ENCODE results near the gene MGLL.
"Not testable (repeated sequence)": the region's sequence is repeated elsewhere in the genome, so short reads cannot be mapped to it uniquely, and the experiment has no call there.

The MGLL gene

DNA sequence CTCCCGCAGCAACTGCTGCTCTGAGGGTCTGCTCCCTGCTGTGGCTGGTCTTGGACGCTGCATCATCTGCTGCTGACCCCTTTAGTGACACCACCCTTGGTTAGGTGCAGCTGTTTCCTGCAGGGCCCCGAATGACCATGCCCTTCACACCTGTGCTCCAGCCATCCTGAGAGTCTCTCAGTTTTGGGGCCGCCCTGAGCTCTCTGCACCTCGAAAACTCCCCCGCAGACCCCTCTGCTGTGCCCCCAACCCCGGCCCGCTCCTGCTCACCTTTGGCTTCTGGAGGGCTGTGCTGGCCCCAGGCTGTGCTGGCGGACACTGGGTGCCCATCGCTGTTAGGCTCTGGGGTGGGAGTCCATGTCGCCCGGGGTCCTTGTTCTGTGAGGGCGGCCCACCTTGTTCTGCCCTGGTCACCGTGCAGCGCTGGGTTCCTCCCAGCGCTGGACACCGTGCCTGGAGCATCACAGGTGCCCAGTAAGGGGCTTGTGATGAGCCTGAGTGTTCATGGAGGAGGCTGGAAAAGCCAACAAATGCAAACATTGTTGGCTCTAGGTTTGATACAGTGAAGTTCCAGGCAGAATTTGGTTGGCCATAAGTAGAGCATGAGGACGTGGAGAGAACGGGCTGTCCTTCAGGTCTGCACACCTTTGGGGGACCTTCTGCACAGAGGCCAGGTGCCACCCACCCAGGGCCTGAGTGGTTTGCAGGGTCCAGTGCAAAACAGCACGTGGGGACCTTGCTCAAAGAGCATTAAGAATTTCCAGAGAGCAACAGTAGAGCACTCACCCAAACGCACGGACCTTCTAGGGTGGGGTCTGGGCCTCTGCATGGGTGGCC is 137.2 kb downstream of the MGLL start:
- no peak for DNase-seq

GRCh38 chr3:127682561-127682960 is 139.8 kb downstream of the MGLL start:
- DNase-seq: no peak

GRCh38 chr3:127682175-127682554 is 140.2 kb downstream of the MGLL start:
- not testable (repeated sequence) for DNase-seq

DNA sequence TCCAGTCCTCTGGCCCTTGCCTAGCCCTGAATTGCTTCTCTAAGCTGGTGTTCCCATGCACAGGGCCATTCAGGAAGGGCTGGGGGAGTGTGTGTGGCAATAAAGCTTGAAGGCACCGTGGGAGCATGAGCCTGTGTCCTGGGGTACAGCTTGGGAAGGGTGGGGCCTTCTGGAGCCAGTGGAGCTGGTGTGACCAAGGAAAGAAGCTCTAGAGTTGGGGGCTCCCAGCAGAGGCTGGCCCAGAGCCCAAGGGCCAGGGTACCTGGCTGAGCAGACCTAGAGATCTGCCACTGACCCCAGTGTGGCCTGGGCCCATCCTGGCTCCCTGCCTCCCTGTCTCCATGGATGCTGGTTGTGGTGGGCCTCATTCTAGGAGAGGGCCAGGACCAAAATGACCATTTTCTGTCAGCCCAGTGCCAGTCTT is 141.5 kb downstream of the MGLL start:
- DNase-seq: no peak

- DNase-seq: no peak
Observed at GRCh38 chr3:127680146-127680661, 142.1 kb downstream of the MGLL start.

DNA sequence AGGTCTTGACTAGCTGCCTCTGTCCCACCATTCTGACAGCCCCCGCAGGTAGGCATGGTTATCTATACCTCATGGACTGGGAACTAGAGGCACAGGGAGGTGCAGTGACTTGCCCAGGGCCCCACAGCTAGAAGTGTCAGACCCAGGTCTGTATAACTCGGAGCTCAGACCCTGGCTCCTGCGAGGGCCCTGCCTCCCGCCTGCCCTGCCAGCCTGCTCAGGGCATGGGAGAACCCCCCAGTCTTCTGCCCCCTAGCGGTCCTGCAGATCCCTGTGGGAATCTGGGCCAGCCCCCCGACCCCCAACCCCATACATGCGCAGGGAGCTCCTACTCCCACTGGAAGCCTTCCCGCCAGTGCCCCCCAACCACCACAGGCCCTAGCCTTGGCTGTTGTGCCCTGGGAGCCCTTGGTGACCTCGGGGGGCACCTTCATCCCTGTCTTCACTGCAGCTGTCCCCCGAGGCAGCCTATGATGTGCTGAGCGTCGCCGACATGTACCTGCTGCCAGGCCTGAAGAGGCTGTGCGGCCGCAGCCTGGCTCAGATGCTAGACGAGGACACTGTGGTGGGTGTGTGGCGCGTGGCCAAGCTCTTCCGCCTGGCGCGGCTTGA is 142.7 kb downstream of the MGLL start:
- DNase-seq: no peak

DNA sequence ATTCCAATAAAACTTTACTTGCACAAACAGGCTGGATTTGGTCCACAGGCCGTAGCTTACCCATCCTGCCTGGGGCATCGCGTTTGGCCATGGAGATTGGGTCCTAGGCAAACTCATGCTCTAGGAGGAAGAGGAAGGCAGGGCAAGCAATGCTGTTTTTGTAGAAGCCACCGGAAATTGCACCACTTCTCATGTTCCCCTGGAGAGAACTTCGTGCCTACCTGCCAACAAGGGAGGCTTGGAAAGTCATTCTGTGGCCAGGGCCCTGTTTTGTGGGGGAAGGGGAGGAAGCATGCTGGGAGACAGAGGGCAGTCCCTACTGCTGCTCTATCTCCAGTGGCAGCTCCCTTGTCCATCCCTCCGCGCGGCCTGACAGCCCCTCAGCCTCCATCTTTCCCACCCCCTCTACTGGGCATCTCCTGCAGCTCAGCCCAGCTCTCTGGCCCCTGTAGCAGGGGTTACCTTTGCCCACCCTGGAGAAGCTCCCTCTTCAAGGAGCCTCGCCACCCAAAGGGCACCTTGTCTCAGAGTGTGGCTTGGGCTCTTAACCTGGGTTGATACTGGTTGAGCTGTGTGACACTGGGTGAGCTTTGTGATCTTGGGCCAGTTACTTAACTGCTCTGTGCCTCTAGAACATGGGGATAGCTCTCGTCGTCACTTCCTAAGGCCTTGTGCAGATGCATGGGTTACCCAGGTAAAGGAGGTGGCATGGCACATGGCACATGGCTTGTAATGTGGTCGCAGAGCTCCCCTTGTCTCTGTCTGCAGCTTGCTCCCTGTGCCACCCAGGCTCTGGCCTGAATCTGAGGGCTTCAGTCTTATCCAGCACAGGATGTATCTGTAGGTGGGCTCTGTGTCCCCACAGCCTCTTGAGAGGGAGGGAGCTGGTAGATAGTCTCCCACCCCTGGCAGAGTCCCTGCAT is 143.4 kb downstream of the MGLL start:
- no peak for DNase-seq

DNA sequence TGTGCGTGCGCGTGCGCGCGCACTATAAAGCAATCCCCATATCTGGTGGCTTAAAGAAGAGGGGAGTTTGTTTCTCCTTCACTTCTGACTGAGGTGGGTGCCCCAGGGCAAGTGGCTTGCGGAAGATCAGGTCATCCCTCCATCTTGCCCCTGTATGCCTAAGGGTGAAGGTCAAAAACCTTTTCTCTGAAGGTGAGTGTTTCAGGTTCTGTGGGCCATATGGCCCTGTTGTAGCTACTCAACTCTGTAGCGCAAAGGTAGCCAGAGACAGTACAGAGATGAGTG is 144.1 kb downstream of the MGLL start:
- DNase-seq: no peak

GRCh38 chr3:127677541-127678314 is 144.6 kb downstream of the MGLL start:
- DNase-seq: no peak

GRCh38 chr3:127676921-127677351 is 145.4 kb downstream of the MGLL start:
- no peak for DNase-seq

- no peak for DNase-seq
Observed at GRCh38 chr3:127676456-127676855, 145.9 kb downstream of the MGLL start.

DNA sequence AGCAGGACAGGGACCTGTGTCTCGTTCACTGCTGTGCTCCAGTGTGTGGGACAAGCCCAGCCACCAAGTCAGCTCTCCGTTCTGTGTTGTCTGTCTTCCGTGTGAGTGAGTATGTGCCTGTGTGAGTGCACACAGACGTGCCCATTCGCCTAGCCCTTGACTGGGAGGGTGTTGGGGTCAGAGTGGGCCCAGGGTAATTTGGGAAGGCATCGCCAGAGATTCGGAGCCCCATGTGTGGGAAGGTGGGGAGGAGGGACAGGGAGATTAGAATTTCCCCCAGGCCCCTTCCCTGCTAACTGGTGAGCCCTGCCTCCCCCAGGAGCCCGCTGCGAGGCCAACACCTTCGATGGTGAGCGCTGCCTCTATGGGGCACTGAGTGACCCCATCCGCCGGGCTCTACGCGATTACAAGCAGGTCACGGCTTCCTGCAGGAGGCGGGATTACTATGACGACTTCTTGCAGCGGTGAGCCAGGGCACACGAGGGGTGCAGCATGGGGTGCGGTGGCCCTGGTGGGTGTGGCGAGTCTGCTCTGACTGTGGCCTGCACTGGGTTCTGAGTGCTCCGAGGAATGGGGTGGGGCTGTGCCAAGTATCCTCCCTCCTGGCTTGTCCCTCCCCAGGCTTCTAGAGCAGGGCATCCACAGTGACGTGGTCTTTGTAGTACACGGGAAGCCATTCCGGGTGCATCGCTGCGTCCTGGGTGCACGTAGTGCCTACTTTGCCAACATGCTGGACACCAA is 146.5 kb downstream of the MGLL start:
- no peak for DNase-seq

DNA sequence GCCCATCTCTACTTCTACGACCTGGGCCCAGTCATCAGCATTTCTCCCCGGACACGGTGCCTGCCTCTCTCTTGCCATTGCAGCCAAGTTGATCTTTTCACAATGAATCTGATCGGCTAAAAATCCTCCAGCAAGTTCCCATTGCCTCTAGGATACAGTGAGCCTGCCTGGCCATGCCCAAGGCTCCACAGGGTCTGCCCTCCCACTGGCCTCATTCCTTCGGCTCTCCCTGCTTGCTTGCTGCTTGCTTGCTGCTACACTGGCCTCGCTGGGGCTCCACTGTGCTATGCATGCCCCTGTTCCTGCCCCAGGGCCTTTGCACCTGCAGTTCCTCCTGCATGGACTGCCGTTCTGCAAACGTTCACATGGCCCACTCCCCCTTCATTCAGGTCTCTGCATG is 147.5 kb downstream of the MGLL start:
- DNase-seq: no peak

- DNase-seq: no peak
Observed at GRCh38 chr3:127674101-127674721, 148.1 kb downstream of the MGLL start.

- peak; percentile 3 for DNase-seq
Observed at GRCh38 chr3:127673191-127674100, 148.9 kb downstream of the MGLL start.

DNA sequence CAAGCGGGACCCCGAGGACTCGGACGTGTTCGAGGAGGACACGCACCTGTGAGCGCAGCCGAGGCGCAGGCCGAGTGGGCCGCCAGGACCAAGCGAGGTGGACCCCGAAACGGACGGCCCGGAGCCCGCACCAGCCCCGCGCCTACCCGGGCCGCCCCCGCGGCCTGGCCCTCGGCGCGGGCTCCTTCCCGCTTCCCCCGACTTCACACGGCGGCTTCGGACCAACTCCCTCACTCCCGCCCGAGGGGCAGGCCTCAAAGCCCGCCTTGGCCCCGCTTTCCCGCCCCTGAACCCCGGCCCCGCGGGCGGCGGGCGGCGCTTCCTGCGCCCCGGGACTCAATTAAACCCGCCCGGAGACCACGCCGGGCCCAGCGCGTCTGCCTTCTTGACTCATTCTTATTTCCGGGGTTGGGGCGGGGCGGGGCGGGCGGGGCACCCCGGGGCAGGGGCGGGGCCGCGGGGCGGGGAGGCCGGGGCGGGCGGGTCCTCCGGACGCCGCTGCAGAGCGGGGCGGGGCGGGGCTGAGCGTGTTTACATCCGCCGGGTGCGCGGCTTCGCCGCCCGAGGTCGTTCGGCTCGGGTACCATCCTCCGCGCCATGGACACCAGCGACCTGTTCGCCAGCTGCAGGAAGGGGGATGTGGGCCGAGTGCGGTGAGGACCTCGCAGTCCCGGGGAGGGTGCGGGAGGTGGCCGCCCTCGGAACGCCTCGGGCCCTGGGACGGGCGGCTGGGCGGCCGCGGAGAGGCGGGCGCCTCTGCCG is 149.7 kb downstream of the MGLL start, which contains the start of gene ABTB1:
Gene ABTB1 (plus strand): TSS at position 524 of the 762 bp plus-strand sequence. CDS start 74 bp downstream, at position 598.
- peak; percentile 30 for DNase-seq

- no peak for DNase-seq
Observed at GRCh38 chr3:127671523-127672428, 150.5 kb downstream of the MGLL start.
